H1 (cell line): ENCODE results near the gene TBC1D22B.

Experiments used
- CEBPB ChIP-seq: IDR thresholded peaks from 2 replicates; pipeline ENCODE4 v1.6.1; 2012; ENCODE audit warnings: low read depth, low read length
- CTBP2 ChIP-seq: IDR thresholded peaks from 2 replicates; pipeline ENCODE4 v1.7.0; 2011; ENCODE audit warnings: borderline replicate concordance, mild to moderate bottlenecking, moderate library complexity, mixed read lengths, low read length; ENCODE audit not compliant: insufficient read depth, insufficient read length
- CTCF ChIP-seq, 3 experiments: IDR thresholded peaks; 1 replicate in 2 of 3; 2 replicates in 1 of 3; pipeline versions ENCODE4 v1.5.1 to v1.6.1; 2011; ENCODE audit warnings: low read length in 3 of 3, mild to moderate bottlenecking in 3 of 3, inconsistent platforms in 2 of 3, low read depth in 1 of 3, moderate library complexity in 1 of 3; ENCODE audit not compliant: insufficient read depth in 1 of 3; ENCODE audit errors: control extremely low read depth in 1 of 3
- EP300 ChIP-seq, 2 experiments: IDR thresholded peaks; 1 replicate in 1 of 2; 2 replicates in 1 of 2; pipeline ENCODE4 v1.6.1; 2011 to 2012; ENCODE audit warnings: low read depth in 2 of 2, low read length in 2 of 2, mild to moderate bottlenecking in 2 of 2, borderline replicate concordance in 1 of 2, inconsistent platforms in 1 of 2, moderate library complexity in 1 of 2
- EZH2 ChIP-seq: fragments of 200-600 bp; sonication (generic); IDR thresholded peaks from 2 replicates; pipeline ENCODE4 v1.7.1; 2012; ENCODE audit warnings: low read depth, mild to moderate bottlenecking, moderate library complexity, low read length, inconsistent platforms; ENCODE audit not compliant: severe bottlenecking
- JUN ChIP-seq: IDR thresholded peaks from 2 replicates; pipeline ENCODE4 v1.6.1; 2011; ENCODE audit warnings: low read depth, mild to moderate bottlenecking, improper control_type of control experiment, low read length
- JUND ChIP-seq: IDR thresholded peaks from 2 replicates; pipeline ENCODE4 v1.6.1; 2011; ENCODE audit warnings: mild to moderate bottlenecking, improper control_type of control experiment, low read length
- KDM1A ChIP-seq: fragments of 200-600, 300-600 bp; sonication (generic); IDR thresholded peaks from 2 replicates; pipeline ENCODE4 v1.7.1; 2016; ENCODE audit warnings: mild to moderate bottlenecking, low read length, borderline replicate concordance
- MAFK ChIP-seq: IDR thresholded peaks from 2 replicates; pipeline ENCODE4 v1.6.1; 2012; ENCODE audit warnings: low read depth, mild to moderate bottlenecking, improper control_type of control experiment, low read length
- POLR2A ChIP-seq, 2 experiments: IDR thresholded peaks; 1 replicate in 1 of 2; 2 replicates in 1 of 2; pipeline ENCODE4 v1.6.1; 2011; ENCODE audit warnings: low read depth in 2 of 2, low read length in 2 of 2, mild to moderate bottlenecking in 2 of 2; ENCODE audit errors: control extremely low read depth in 1 of 2
- SP4 ChIP-seq: IDR thresholded peaks from 2 replicates; pipeline ENCODE4 v1.6.1; 2012; ENCODE audit warnings: low read length, inconsistent platforms
- TAF1 ChIP-seq: IDR thresholded peaks from 2 replicates; pipeline ENCODE4 v1.6.1; 2011; ENCODE audit warnings: mild to moderate bottlenecking, low read depth, low read length

- TF ChIP-seq KDM1A (no peak), CTBP2 (no peak), CTCF (IDR thresholded peaks at IDR 0.05; ENCODE audit: control extremely low read depth in 1 of 3, insufficient read depth in 1 of 3, low read depth in 1 of 3, low read length in 3 of 3) (no peak), POLR2A (IDR thresholded peaks at IDR 0.05; ENCODE audit: control extremely low read depth in 1 of 2, low read depth in 2 of 2, low read length in 2 of 2) (no peak), JUN (no peak), CEBPB (no peak), TAF1 (no peak), SP4 (no peak), EZH2 (no peak), JUND (no peak), EP300 (IDR thresholded peaks at IDR 0.05; ENCODE audit: borderline replicate concordance in 1 of 2, low read depth in 2 of 2, low read length in 2 of 2) (no peak), MAFK (no peak)
Measured at GRCh38 chr6:37277001-37277409, 19.4 kb downstream of the TBC1D22B start.
